Forelimb muscle (tissue), 1 donor: ENCODE data around the gene SMIM35. TPM values are rescaled to one million over a fixed set of nuclear protein-coding genes. Genes with fewer than 3 reads are reported as not detected.

Experiments used
- DNase-seq: peaks from one replicate; pipeline ENCODE4 v3.0.0-alpha.2; 2013; ENCODE audit warnings: low read depth
- polyA plus RNA-seq: library from polyadenylated mRNA; unstranded; fragments of 120-200 nt; gene quantifications from one replicate; pipeline ENCODE4 v1.2.1, GENCODE V29; 2013; ENCODE audit not compliant: insufficient read length

The SMIM35 gene
- polyA plus RNA-seq, 1 donor, result 0.32 TPM

GRCh38 chr11:118109231-118109630, 22.5 kb upstream of the SMIM35 start:
- DNase-seq, result no peak

- no peak for DNase-seq
Measured at GRCh38 chr11:118108513-118108912, 21.8 kb upstream of the SMIM35 start.

- no peak for DNase-seq
Measured at GRCh38 chr11:118106789-118107335, 20.1 kb upstream of the SMIM35 start.

- DNase-seq, result no peak
Measured at GRCh38 chr11:118105657-118106305, 19.0 kb upstream of the SMIM35 start.

GRCh38 chr11:118104491-118104890, 17.7 kb upstream of the SMIM35 start:
- no peak for DNase-seq

GRCh38 chr11:118102721-118103261, 16.0 kb upstream of the SMIM35 start:
- DNase-seq, result no peak

- DNase-seq, result no peak
Measured at GRCh38 chr11:118100691-118101232, 14.0 kb upstream of the SMIM35 start.

GRCh38 chr11:118099838-118100556, 13.2 kb upstream of the SMIM35 start:
- DNase-seq, result no peak

GRCh38 chr11:118098996-118099837, 12.5 kb upstream of the SMIM35 start:
- no peak for DNase-seq

GRCh38 chr11:118095967-118096367, 9.2 kb upstream of the SMIM35 start:
- DNase-seq, result no peak

GRCh38 chr11:118095493-118095892, 8.7 kb upstream of the SMIM35 start:
- no peak for DNase-seq

- no peak for DNase-seq
Measured at GRCh38 chr11:118092907-118093571, 6.3 kb upstream of the SMIM35 start.

- DNase-seq, result no peak
Measured at GRCh38 chr11:118091690-118092089, 4.9 kb upstream of the SMIM35 start.

- no peak for DNase-seq
Measured at GRCh38 chr11:118090545-118091162, 3.9 kb upstream of the SMIM35 start.

- no peak for DNase-seq
Measured at GRCh38 chr11:118088531-118088930, 1.8 kb upstream of the SMIM35 start.

GRCh38 chr11:118087931-118088330, 1.2 kb upstream of the SMIM35 start:
- DNase-seq, result no peak

GRCh38 chr11:118084656-118085055, 2.1 kb downstream of the SMIM35 start:
- DNase-seq, result no peak

GRCh38 chr11:118084247-118084646, 2.5 kb downstream of the SMIM35 start:
- DNase-seq, result no peak

- DNase-seq, result no peak
Measured at GRCh38 chr11:118082880-118083552, 3.7 kb downstream of the SMIM35 start.
